DOHH2 (cell line): ENCODE results near the gene SAMD4A.

Source experiments
- CTCF ChIP-seq: fragments of 200-600 bp; sonication (generic); IDR thresholded peaks from one replicate; pipeline ENCODE4 v1.5.1; 2014; ENCODE audit warnings: antibody characterized with exemption, mild to moderate bottlenecking, low read depth, low read length; ENCODE audit not compliant: poor library complexity, severe bottlenecking
- EZH2phosphoT487 ChIP-seq: fragments of 200-600 bp; sonication (generic); IDR thresholded peaks from 2 replicates; pipeline ENCODE4 v1.6.1; 2017; ENCODE audit warnings: borderline replicate concordance, mild to moderate bottlenecking, antibody characterized with exemption, low read length, moderate library complexity, mixed read lengths

- TF ChIP-seq CTCF (no peak), EZH2phosphoT487 (no peak)
These were observed 70.6 kb downstream of the SAMD4A start for GRCh38 chr14:54637270-54638134.
